Measurements from ENCODE around the gene DHRSX. TPM values are rescaled to one million over a fixed set of nuclear protein-coding genes. Genes with fewer than 3 reads are reported as not detected.
"Not testable (repeated sequence)": the region's sequence is repeated elsewhere in the genome, so short reads cannot be mapped to it uniquely, and the experiment has no call there.

DHRSX gene
- total RNA-seq, 1 experiment from 2014 or later: 23.9 TPM

- H3K9me3 Mint-ChIP-seq (ENCODE audit: unreplicated experiment): no peaks in the 10 kb centered on the region
- no peak for DNase-seq (ENCODE audit: unreplicated experiment)
- H3K4me1 Mint-ChIP-seq (ENCODE audit: insufficient read depth, unreplicated experiment): no peaks in the 10 kb centered on the region
- H3K27ac Mint-ChIP-seq (ENCODE audit: low read depth, unreplicated experiment): no peak overlapping the region
- ChIA-PET POLR2A (no interaction called here), CTCF (no interaction called here)
- no TSS peak for BruUV-seq (replicated peaks)
- H3K27me3 Mint-ChIP-seq (ENCODE audit: insufficient read depth, unreplicated experiment): no peaks in the 10 kb centered on the region
- peaks cover 10% of the 10 kb centered on the region for H3K36me3 Mint-ChIP-seq (ENCODE audit: insufficient read depth, unreplicated experiment)
- intact Hi-C loops (cut with micrococcal nuclease): no loop called here
- no peak for TF ChIP-seq CTCF (IDR thresholded peaks at IDR 0.05; ENCODE audit: unreplicated experiment)
- H3K4me3 Mint-ChIP-seq (ENCODE audit: unreplicated experiment): no peak overlapping the region
Measured at GRCh38 chrX:2314831-2315365, 185.9 kb downstream of the DHRSX start.

GRCh38 chrX:2313864-2314640, 186.7 kb downstream of the DHRSX start:
- Mint-ChIP-seq H3K4me3 (ENCODE audit: unreplicated experiment) (no peak overlapping the region), H3K27ac (ENCODE audit: low read depth, unreplicated experiment) (no peak overlapping the region), H3K9me3 (ENCODE audit: unreplicated experiment) (no peaks in the 10 kb centered on the region), H3K36me3 (ENCODE audit: insufficient read depth, unreplicated experiment) (peaks cover 10% of the 10 kb centered on the region), H3K4me1 (ENCODE audit: insufficient read depth, unreplicated experiment) (no peaks in the 10 kb centered on the region), H3K27me3 (ENCODE audit: insufficient read depth, unreplicated experiment) (no peaks in the 10 kb centered on the region)
- DNase-seq (ENCODE audit: unreplicated experiment): no peak
- ChIA-PET CTCF (no interaction called here), POLR2A (no interaction called here)
- no TSS peak for BruUV-seq (replicated peaks)
- intact Hi-C loops (cut with micrococcal nuclease): no loop called here
- no peak for TF ChIP-seq CTCF (IDR thresholded peaks at IDR 0.05; ENCODE audit: unreplicated experiment)

- POLR2A ChIA-PET; H3K4me3 Mint-ChIP-seq (ENCODE audit: unreplicated experiment); CTCF ChIA-PET; H3K4me1 Mint-ChIP-seq (ENCODE audit: insufficient read depth, unreplicated experiment); H3K9me3 Mint-ChIP-seq (ENCODE audit: unreplicated experiment); intact Hi-C loops (cut with micrococcal nuclease); BruUV-seq (replicated peaks); H3K36me3 Mint-ChIP-seq (ENCODE audit: insufficient read depth, unreplicated experiment); H3K27ac Mint-ChIP-seq (ENCODE audit: low read depth, unreplicated experiment); H3K27me3 Mint-ChIP-seq (ENCODE audit: insufficient read depth, unreplicated experiment); DNase-seq (ENCODE audit: unreplicated experiment): not testable (repeated sequence)
Measured at GRCh38 chrX:2312061-2312591, 188.7 kb downstream of the DHRSX start.

GRCh38 chrX:2311501-2311900, 189.3 kb downstream of the DHRSX start:
- no peak overlapping the region for H3K4me3 Mint-ChIP-seq (ENCODE audit: unreplicated experiment)
- DNase-seq (ENCODE audit: unreplicated experiment): no peak
- no peak for TF ChIP-seq CTCF (IDR thresholded peaks at IDR 0.05; ENCODE audit: unreplicated experiment)
- H3K27ac Mint-ChIP-seq (ENCODE audit: low read depth, unreplicated experiment): no peak overlapping the region
- H3K4me1 Mint-ChIP-seq (ENCODE audit: insufficient read depth, unreplicated experiment): no peaks in the 10 kb centered on the region
- H3K36me3 Mint-ChIP-seq (ENCODE audit: insufficient read depth, unreplicated experiment): peaks cover 4% of the 10 kb centered on the region
- BruUV-seq (replicated peaks): no TSS peak
- no peaks in the 10 kb centered on the region for H3K9me3 Mint-ChIP-seq (ENCODE audit: unreplicated experiment)
- intact Hi-C loops (cut with micrococcal nuclease): no loop called here
- no peaks in the 10 kb centered on the region for H3K27me3 Mint-ChIP-seq (ENCODE audit: insufficient read depth, unreplicated experiment)
- CTCF ChIA-PET: no interaction called here
- POLR2A ChIA-PET: no interaction called here

All from MCF 10A (cell line).